HEK293 (cell line): Measurements from ENCODE around the gene RELT.

Source experiments
- CTCF ChIA-PET: fragments of 350-600 bp; formaldehyde crosslinking; extraction: SDS; loops from one replicate; lab custom pipeline; 2021; ENCODE audit warnings: antibody characterized with exemption; lab: Yijun Ruan, JAX
- POLR2A ChIA-PET: fragments of 300-600 bp; formaldehyde crosslinking; extraction: SDS; loops from one replicate; lab custom pipeline; 2020; ENCODE audit warnings: antibody characterized with exemption, inconsistent platforms; lab: Yijun Ruan, JAX
- H3K27ac ChIP-seq: fragments of 200-500 bp; sonication (Bioruptor generic); 2 replicates; pipeline ENCODE4 v1.5.1; 2014; ENCODE audit warnings: low read depth, low read length, control low read depth, inconsistent platforms; ENCODE audit errors: extremely low read depth
- H3K36me3 ChIP-seq, 2 experiments: fragments of 200-500 bp in 1 of 2; sonication (Bioruptor generic) in 1 of 2; 1 replicate in 1 of 2; 2 replicates in 1 of 2; pipeline ENCODE4 v1.5.1; 2014 to 2017; ENCODE audit warnings: inconsistent platforms in 2 of 2, low read length in 2 of 2; ENCODE audit not compliant: control insufficient read depth in 2 of 2, insufficient read depth in 1 of 2
- H3K4me1 ChIP-seq: fragments of 200-500 bp; sonication (Bioruptor generic); 2 replicates; pipeline ENCODE4 v1.5.1; 2014; ENCODE audit warnings: mild to moderate bottlenecking, low read length, inconsistent platforms; ENCODE audit not compliant: control insufficient read depth, insufficient read depth
- H3K4me3 ChIP-seq: 2 replicates; pipeline ENCODE4 v1.5.1; 2011; ENCODE audit warnings: low read depth, mild to moderate bottlenecking, control low read depth, low read length, moderate library complexity
- H3K9me3 ChIP-seq: fragments of 200-500 bp; sonication (Bioruptor generic); 2 replicates; pipeline ENCODE4 v1.5.1; 2014; ENCODE audit warnings: low read depth, low read length, inconsistent platforms; ENCODE audit not compliant: control insufficient read depth, insufficient read depth
- BCL11B ChIP-seq: fragments of 450-650 bp; formaldehyde crosslinking; IDR thresholded peaks from 2 replicates; pipeline ENCODE4 v1.5.1; 2016; ENCODE audit warnings: low read depth, missing biosample characterization, missing genetic modification characterization
- SCRT2 ChIP-seq: fragments of 450-650 bp; formaldehyde crosslinking; IDR thresholded peaks from 2 replicates; pipeline ENCODE4 v1.5.1; 2016; ENCODE audit warnings: missing biosample characterization, missing genetic modification characterization
- ZFHX2 ChIP-seq: fragments of 450-650 bp; formaldehyde crosslinking; conservative IDR thresholded peaks from 2 replicates; pipeline ENCODE4 v1.5.1; 2016; ENCODE audit warnings: missing biosample characterization, missing genetic modification characterization
- ZNF155 ChIP-seq: fragments of 450-650 bp; formaldehyde crosslinking; IDR thresholded peaks from 2 replicates; pipeline ENCODE4 v1.5.1; 2016; ENCODE audit warnings: missing biosample characterization, missing genetic modification characterization
- ZNF2 ChIP-seq: fragments of 450-650 bp; formaldehyde crosslinking; IDR thresholded peaks from 2 replicates; pipeline ENCODE4 v1.5.1; 2016; ENCODE audit warnings: missing biosample characterization, missing genetic modification characterization
- ZNF416 ChIP-seq: fragments of 450-650 bp; formaldehyde crosslinking; IDR thresholded peaks from 2 replicates; pipeline ENCODE4 v1.5.1; 2016; ENCODE audit warnings: missing biosample characterization, missing genetic modification characterization
- ZNF423 ChIP-seq: fragments of 450-650 bp; formaldehyde crosslinking; IDR thresholded peaks from 2 replicates; pipeline ENCODE4 v1.5.1; 2016; ENCODE audit warnings: missing biosample characterization, missing genetic modification characterization
- ZNF426 ChIP-seq: fragments of 450-650 bp; formaldehyde crosslinking; IDR thresholded peaks from 2 replicates; pipeline ENCODE4 v1.5.1; 2017; ENCODE audit warnings: missing biosample characterization, missing genetic modification characterization, mild to moderate bottlenecking, inconsistent platforms, moderate library complexity
- ZNF549 ChIP-seq: fragments of 450-650 bp; IDR thresholded peaks from 2 replicates; pipeline ENCODE4 v1.5.1; 2018; ENCODE audit warnings: missing biosample characterization, missing genetic modification characterization, mild to moderate bottlenecking, inconsistent platforms, moderate library complexity
- ZNF610 ChIP-seq: fragments of 450-650 bp; formaldehyde crosslinking; IDR thresholded peaks from 2 replicates; pipeline ENCODE4 v1.5.1; 2016; ENCODE audit warnings: missing biosample characterization, missing genetic modification characterization, borderline replicate concordance
- ZNF654 ChIP-seq: fragments of 450-650 bp; formaldehyde crosslinking; IDR thresholded peaks from 2 replicates; pipeline ENCODE4 v1.5.1; 2016; ENCODE audit warnings: low read depth, missing biosample characterization, missing genetic modification characterization
- ZNF777 ChIP-seq: fragments of 450-650 bp; formaldehyde crosslinking; IDR thresholded peaks from 2 replicates; pipeline ENCODE4 v1.5.1; 2017; ENCODE audit warnings: missing biosample characterization, missing genetic modification characterization, borderline replicate concordance
- ZSCAN30 ChIP-seq: fragments of 450-650 bp; IDR thresholded peaks from 2 replicates; pipeline ENCODE4 v1.5.1; 2018; ENCODE audit warnings: missing biosample characterization, mild to moderate bottlenecking, missing genetic modification characterization, moderate library complexity
- TF ChIP-seq, protein P1 (sequence below): fragments of 450-650 bp; formaldehyde crosslinking; IDR thresholded peaks from 2 replicates; pipeline ENCODE4 v1.5.1; 2016; ENCODE audit warnings: missing biosample characterization, missing genetic modification characterization, low read depth
- TF ChIP-seq, protein P2 (sequence below): fragments of 450-650 bp; formaldehyde crosslinking; IDR thresholded peaks from 2 replicates; pipeline ENCODE4 v1.5.1; 2016; ENCODE audit warnings: missing biosample characterization, missing genetic modification characterization

The RELT gene

DNA sequence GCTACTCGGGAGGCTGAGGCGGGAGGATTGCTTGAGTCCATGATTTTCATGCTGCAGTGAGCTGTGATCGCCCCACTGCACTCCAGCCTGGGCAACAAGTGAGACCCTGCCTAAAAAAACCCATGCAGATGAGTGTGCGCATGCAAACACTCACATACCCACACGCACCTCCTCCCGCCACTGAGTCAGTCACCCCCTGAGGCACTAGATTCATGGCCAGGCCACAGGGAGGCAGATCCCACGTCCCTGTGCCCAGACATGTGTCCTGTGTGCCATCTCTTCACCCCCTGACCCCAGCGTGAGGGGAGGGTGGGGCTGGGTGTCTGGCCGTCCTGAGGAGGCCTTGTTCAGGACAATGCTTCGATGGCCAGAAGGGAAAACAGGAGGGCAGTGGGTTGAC, 15.5 kb downstream of the RELT start:
- ChIA-PET POLR2A (no interaction called here), CTCF (interaction anchor here (3.6 kb wide), 1 partner anchor 40 kb away, joined by 95 read pairs; no protein-coding TSS in a partner anchor)
- Histone ChIP-seq H3K36me3 (peaks cover 0 to 62% of the 10 kb centered on the region in 2 experiments; a peak in 1 of 3 replicates), H3K4me3 (no peak overlapping the region), H3K9me3 (no peaks in the 10 kb centered on the region), H3K27ac (no peak overlapping the region), H3K4me1 (no peaks in the 10 kb centered on the region)
- TF ChIP-seq ZNF423 (tag by site-specific recombination): no peak
- no peak for TF ChIP-seq ZNF416 (tag by site-specific recombination)
- TF ChIP-seq ZNF426 (tag by site-specific recombination): no peak
- TF ChIP-seq SCRT2 (tag by site-specific recombination): peak; percentile 28; the same call in 1 of the 2 replicates

GRCh38 chr11:73392108-73393010, 16.2 kb downstream of the RELT start:
- ChIA-PET CTCF (interaction anchor here (0.6 to 3.6 kb wide), 23 partner anchors 9 to 667 kb away, joined by 3 to 95 read pairs (median 5); no protein-coding TSS in a partner anchor), POLR2A (interaction anchor here (1.5 to 1.8 kb wide), 2 partner anchors 15 to 41 kb away, joined by 6 to 8 read pairs; no protein-coding TSS in a partner anchor)
- no peaks in the 10 kb centered on the region for H3K4me1 ChIP-seq
- H3K36me3 ChIP-seq: peaks cover 0 to 69% of the 10 kb centered on the region in 2 experiments; a peak in 1 of 3 replicates
- TF ChIP-seq BCL11B (tag by site-specific recombination) (0 out of 2 replicates have a peak, but pooled peaks have one; percentile 53), ZNF549 (tag by site-specific recombination) (no peak)
- no peak overlapping the region for H3K27ac ChIP-seq
- no peak overlapping the region for H3K4me3 ChIP-seq
- no peaks in the 10 kb centered on the region for H3K9me3 ChIP-seq

DNA sequence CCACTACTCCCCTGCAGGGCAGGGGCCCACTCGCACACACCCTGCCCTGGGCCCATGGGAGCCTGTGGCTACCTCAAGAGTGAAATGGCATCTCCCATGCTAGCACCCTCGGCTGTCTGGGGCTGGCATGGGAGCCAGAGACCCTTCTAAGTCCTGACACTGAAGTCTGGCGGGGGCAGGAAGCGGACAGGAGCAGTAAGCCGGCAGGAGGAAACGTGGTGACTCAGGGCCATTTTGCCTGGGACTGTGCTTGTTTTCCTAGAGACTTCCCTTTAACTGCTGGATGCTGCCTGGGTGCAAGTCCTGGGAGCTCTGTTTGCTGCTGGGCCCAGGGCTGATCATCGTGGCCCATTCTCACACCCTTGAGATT, 16.8 kb downstream of the RELT start:
- no peaks in the 10 kb centered on the region for H3K9me3 ChIP-seq
- no peaks in the 10 kb centered on the region for H3K4me1 ChIP-seq
- H3K4me3 ChIP-seq: no peak overlapping the region
- TF ChIP-seq ZNF155 (tag by site-specific recombination) (no peak), ZNF610 (no peak), ZNF777 (tag by site-specific recombination) (no peak)
- H3K27ac ChIP-seq: no peak overlapping the region
- H3K36me3 ChIP-seq: peaks cover 0 to 74% of the 10 kb centered on the region in 2 experiments; a peak in 1 of 3 replicates
- CTCF ChIA-PET: interaction anchor here (0.6 to 3.6 kb wide), 26 partner anchors 8 to 269 kb away, joined by 3 to 95 read pairs (median 4); no protein-coding TSS in a partner anchor
- POLR2A ChIA-PET: interaction anchor here (1.0 to 1.8 kb wide), 3 partner anchors 16 to 42 kb away, joined by 3 to 8 read pairs (median 6); no protein-coding TSS in a partner anchor

GRCh38 chr11:73393479-73394415, 17.5 kb downstream of the RELT start:
- Histone ChIP-seq H3K9me3 (no peaks in the 10 kb centered on the region), H3K4me1 (no peaks in the 10 kb centered on the region), H3K27ac (no peak overlapping the region), H3K36me3 (peaks cover 0 to 79% of the 10 kb centered on the region in 2 experiments; a peak in 1 of 3 replicates), H3K4me3 (no peak overlapping the region)
- POLR2A ChIA-PET: interaction anchor here (1.0 to 1.8 kb wide), 3 partner anchors 17 to 42 kb away, joined by 3 to 8 read pairs (median 6); no protein-coding TSS in a partner anchor
- CTCF ChIA-PET: interaction anchor here (0.5 to 3.6 kb wide), 29 partner anchors 8 to 463 kb away, joined by 3 to 95 read pairs (median 3); no protein-coding TSS in a partner anchor
- TF ChIP-seq ZNF654 (tag by site-specific recombination) (peak; percentile 82), ZNF423 (tag by site-specific recombination) (no peak), ZSCAN30 (0 out of 2 replicates have a peak, but pooled peaks have one; percentile 22), ZNF2 (tag by site-specific recombination) (0 out of 2 replicates have a peak, but pooled peaks have one; percentile 37), ZFHX2 (tag by site-specific recombination) (peak; percentile 7; the same call in 1 of the 2 replicates)
- TF ChIP-seq, protein P1, sequence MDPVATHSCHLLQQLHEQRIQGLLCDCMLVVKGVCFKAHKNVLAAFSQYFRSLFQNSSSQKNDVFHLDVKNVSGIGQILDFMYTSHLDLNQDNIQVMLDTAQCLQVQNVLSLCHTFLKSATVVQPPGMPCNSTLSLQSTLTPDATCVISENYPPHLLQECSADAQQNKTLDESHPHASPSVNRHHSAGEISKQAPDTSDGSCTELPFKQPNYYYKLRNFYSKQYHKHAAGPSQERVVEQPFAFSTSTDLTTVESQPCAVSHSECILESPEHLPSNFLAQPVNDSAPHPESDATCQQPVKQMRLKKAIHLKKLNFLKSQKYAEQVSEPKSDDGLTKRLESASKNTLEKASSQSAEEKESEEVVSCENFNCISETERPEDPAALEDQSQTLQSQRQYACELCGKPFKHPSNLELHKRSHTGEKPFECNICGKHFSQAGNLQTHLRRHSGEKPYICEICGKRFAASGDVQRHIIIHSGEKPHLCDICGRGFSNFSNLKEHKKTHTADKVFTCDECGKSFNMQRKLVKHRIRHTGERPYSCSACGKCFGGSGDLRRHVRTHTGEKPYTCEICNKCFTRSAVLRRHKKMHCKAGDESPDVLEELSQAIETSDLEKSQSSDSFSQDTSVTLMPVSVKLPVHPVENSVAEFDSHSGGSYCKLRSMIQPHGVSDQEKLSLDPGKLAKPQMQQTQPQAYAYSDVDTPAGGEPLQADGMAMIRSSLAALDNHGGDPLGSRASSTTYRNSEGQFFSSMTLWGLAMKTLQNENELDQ (tag by site-specific recombination): no peak
- TF ChIP-seq, protein P2, sequence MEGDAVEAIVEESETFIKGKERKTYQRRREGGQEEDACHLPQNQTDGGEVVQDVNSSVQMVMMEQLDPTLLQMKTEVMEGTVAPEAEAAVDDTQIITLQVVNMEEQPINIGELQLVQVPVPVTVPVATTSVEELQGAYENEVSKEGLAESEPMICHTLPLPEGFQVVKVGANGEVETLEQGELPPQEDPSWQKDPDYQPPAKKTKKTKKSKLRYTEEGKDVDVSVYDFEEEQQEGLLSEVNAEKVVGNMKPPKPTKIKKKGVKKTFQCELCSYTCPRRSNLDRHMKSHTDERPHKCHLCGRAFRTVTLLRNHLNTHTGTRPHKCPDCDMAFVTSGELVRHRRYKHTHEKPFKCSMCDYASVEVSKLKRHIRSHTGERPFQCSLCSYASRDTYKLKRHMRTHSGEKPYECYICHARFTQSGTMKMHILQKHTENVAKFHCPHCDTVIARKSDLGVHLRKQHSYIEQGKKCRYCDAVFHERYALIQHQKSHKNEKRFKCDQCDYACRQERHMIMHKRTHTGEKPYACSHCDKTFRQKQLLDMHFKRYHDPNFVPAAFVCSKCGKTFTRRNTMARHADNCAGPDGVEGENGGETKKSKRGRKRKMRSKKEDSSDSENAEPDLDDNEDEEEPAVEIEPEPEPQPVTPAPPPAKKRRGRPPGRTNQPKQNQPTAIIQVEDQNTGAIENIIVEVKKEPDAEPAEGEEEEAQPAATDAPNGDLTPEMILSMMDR: peak; percentile 52; the same call in 1 of the 2 replicates
